Adrenal gland (tissue), 12 donors: Measurements from ENCODE around the gene OSBPL6. TPM values are rescaled to one million over a fixed set of nuclear protein-coding genes. Genes with fewer than 3 reads are reported as not detected.

Experiments used
- DNase-seq, 7 donors: peaks; one replicate each; pipeline ENCODE4 v3.0.0-alpha.2; 2019 to 2020
- H3K27ac ChIP-seq, 5 donors: fragments of 200-600 bp; sonication (generic) in 4 of 5; 1 replicate in 3 of 5; 2 replicates in 2 of 5; pipeline versions ENCODE4 v1.5.1 to v1.8.0; 2016 to 2020; ENCODE audit warnings: mild to moderate bottlenecking in 1 of 5
- H3K27me3 ChIP-seq: fragments of 200-600 bp; 2 replicates; pipeline ENCODE4 v1.8.0; 2021
- H3K36me3 ChIP-seq, 2 donors: fragments of 200-600 bp; replicated peaks in 1 of 2; 1 replicate in 1 of 2; 2 replicates in 1 of 2; pipeline versions ENCODE4 v1.5.1 to v1.8.0; 2018 to 2022
- H3K4me1 ChIP-seq, 2 donors: fragments of 200-600 bp; replicated peaks in 1 of 2; 1 replicate in 1 of 2; 2 replicates in 1 of 2; pipeline versions ENCODE4 v1.5.1 to v1.8.0; 2018 to 2021
- H3K4me3 ChIP-seq, 4 donors: fragments of 200-600 bp; sonication (generic) in 3 of 4; one replicate each; pipeline ENCODE4 v1.5.1; 2016 to 2018
- H3K9me3 ChIP-seq, 3 donors: fragments of 200-600 bp; sonication (generic) in 1 of 3; replicated peaks in 1 of 3; 1 replicate in 2 of 3; 2 replicates in 1 of 3; pipeline versions ENCODE4 v1.5.1 to v1.8.0; 2016 to 2021
- POLR2A ChIP-seq, 2 donors: fragments of 450-650 bp; IDR thresholded peaks; one replicate each; pipeline ENCODE4 v1.6.1; 2017; ENCODE audit warnings: antibody characterized with exemption in 2 of 2, mild to moderate bottlenecking in 2 of 2, moderate library complexity in 1 of 2
- WGBS, 4 donors: extraction: QIAGEN DNeasy Blood & Tissue Kit in 2 of 4; methylation state at CpG; one replicate each; pipeline versions ENCODE4 v1.1.5 to v1.1.7; 2013 to 2017; 5-methylcytosine and 5-hydroxymethylcytosine counted together
- intact Hi-C, 2 donors: fragments of 100-400 bp; cut with DNase I; formaldehyde crosslinking; loops; one replicate each; pipeline versions ENCODE4 v1.14.1 to v1.15.0; 2022 to 2023
- polyA plus RNA-seq, 3 donors: library from polyadenylated mRNA; stranded (reverse); fragments of 200-250 nt in 2 of 3; fragments of 350-450 nt in 1 of 3; fragmentation: Illumina TruSeq in 1 of 3; extraction: RNeasy Lipid Tissue Mini Kit (QIAGEN cat#74804) in 1 of 3; gene quantifications; one replicate each; pipeline ENCODE4 v1.2.3, GENCODE V29; 2013 to 2014
- total RNA-seq, 9 donors: library from RNA; depleted of rRNA in 4 of 9; stranded (reverse); fragments of >200 nt in 4 of 9; fragments of 120-200 nt in 1 of 9; fragmentation: NEBNext Ultra II Directional in 1 of 9; extraction: Animal tissue kit (Norgen Biotek cat#: 25700) in 1 of 9; gene quantifications; one replicate each; pipeline versions ENCODE4 v1.1.0 to v1.2.4, GENCODE V29; 2013 to 2023
- TF ChIP-seq, protein P1 (sequence below), 6 experiments: fragments of 450-650 bp in 4 of 6; fragments of 200-600 bp in 2 of 6; sonication (generic) in 1 of 6; IDR thresholded peaks; 1 replicate in 5 of 6; 2 replicates in 1 of 6; pipeline versions ENCODE4 v1.5.1 to v1.8.0; 2016 to 2021; ENCODE audit warnings: antibody characterized with exemption in 6 of 6, mild to moderate bottlenecking in 2 of 6, moderate library complexity in 1 of 6
- donor health status: healthy with polysubstance abuse.
- donor health status: Bipolar disorder and iron deficiency.
- donor health status: DM: yes; HTN: yes; CAD: no.
- donor health status: DM: no; HTN: no; CAD: no.
- donor health status: DM: no; HTN: no; CAD: no.
- donor health status: DM: yes; HTN: yes; CAD: no.

OSBPL6 gene
- total and polyA plus RNA-seq, 12 donors = 0.16 to 12.0 (median 0.98) TPM; not detected in 1

DNA sequence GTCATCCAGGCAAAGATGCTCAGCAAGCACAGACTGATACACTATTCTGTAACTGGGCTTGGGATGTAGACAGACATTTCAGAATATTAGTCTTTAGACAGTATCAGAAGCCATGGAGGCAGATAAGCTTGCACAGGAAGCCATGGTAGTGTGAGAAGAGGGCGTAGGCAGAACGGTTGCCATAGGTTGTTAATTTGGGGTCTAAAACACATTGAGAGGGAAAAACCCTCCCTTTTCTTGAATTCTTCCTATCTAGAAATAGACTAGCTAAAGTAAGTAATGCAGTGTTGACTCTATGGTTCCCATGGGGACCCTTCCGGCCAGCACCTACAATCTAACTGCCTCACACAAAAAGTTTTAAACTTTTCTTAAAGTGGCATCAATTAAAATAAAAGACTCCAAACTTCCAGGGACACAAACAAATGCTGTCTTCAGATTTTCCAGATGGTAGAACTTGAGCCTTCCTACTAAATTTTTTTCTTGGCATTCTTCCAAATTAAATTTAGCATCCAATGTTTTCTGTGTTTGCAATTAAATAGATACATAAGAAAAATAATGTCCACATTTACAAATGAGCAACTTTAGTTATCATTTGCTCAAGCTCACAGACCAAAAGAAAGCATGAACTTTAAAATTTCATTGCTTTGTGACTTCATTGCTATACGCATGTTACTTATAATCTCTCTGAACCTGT lies 254.8 kb downstream of the OSBPL6 start:
- Histone ChIP-seq H3K9me3 (no peaks in the 10 kb centered on the region), H3K27ac (no peak overlapping the region), H3K4me3 (no peak overlapping the region), H3K4me1 (peaks cover 0 to 27% of the 10 kb centered on the region in 2 donors), H3K36me3 (peaks cover 0 to 29% of the 10 kb centered on the region in 2 donors), H3K27me3 (no peaks in the 10 kb centered on the region)
- DNase-seq = no peak
- 66 to 93% (median 87%) methylated on average over 4 of the region's 4 CpGs for WGBS, 4 donors
- intact Hi-C loops = no loop called here
- TF ChIP-seq, protein P1, sequence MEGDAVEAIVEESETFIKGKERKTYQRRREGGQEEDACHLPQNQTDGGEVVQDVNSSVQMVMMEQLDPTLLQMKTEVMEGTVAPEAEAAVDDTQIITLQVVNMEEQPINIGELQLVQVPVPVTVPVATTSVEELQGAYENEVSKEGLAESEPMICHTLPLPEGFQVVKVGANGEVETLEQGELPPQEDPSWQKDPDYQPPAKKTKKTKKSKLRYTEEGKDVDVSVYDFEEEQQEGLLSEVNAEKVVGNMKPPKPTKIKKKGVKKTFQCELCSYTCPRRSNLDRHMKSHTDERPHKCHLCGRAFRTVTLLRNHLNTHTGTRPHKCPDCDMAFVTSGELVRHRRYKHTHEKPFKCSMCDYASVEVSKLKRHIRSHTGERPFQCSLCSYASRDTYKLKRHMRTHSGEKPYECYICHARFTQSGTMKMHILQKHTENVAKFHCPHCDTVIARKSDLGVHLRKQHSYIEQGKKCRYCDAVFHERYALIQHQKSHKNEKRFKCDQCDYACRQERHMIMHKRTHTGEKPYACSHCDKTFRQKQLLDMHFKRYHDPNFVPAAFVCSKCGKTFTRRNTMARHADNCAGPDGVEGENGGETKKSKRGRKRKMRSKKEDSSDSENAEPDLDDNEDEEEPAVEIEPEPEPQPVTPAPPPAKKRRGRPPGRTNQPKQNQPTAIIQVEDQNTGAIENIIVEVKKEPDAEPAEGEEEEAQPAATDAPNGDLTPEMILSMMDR (IDR thresholded peaks at IDR 0.05) = no peak
- no peak for TF ChIP-seq POLR2A (IDR thresholded peaks at IDR 0.05)

DNA sequence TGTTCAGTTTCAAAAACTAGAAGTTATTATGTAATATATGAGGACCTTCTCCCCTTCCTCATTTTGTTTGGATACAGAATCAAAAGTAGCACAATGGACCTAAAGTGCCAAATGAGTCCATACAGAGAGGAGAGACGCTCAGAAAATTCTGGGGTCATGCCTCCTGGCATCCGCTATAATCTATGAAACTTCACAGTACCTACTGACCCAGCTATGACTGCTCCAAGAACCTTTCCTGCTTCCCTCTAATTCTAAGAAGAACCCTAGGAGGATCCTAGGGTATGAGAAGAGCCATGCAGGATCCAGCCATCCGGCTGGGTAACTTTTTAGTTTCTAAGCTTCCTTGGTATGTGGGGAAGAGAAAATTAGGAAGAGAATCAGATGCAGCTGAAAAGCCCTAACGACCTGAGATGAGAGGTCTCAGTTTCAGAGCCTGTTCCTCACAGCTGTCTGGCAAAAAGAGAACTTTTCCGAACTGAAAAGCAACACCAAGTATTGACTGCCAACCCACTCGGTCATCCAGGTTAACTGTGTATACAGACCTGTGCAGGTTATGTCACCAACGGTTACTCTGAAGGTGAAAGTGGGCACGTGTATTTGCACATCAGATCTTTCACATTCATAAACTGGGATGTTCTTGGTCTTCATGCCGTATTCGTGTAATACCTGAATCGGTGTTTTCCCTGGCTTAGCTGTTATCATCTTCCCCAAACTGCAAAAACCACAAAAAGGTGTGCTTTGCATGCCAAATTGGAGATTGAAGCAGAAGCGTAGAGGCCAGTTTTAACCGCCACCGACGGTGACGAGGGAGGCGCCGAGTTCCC lies 255.6 kb downstream of the OSBPL6 start:
- TF ChIP-seq, protein P1 (IDR thresholded peaks at IDR 0.05) = no peak
- TF ChIP-seq POLR2A (IDR thresholded peaks at IDR 0.05) = no peak

DNA sequence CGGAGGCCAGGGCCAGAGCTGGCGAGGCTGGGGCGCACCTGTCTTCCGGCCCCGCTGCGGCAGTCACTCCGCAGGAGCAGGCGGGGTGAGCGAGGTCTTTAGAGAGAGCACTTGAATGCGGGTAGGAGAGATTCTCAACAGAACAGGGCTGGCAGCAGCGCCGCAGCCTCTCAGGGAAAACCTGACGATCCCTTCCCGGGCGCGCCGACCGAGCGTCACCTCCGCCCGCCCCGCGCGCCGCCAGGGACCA lies 256.1 kb downstream of the OSBPL6 start:
- peak in 2 of 7 donors; percentile 75 for DNase-seq
- intact Hi-C loops = no loop called here

More for the DNA sequence above, 255.6 kb downstream of the OSBPL6 start:
- no peaks in the 10 kb centered on the region for H3K27me3 ChIP-seq
- DNase-seq = no peak
- H3K27ac ChIP-seq = peak overlapping the region in 4 of 5 donors; percentile 90 to 98 (median 96)
- H3K36me3 ChIP-seq = peaks cover 0 to 21% of the 10 kb centered on the region in 2 donors
- H3K4me3 ChIP-seq = peak overlapping the region; percentile 47 to 81 (median 67)
- WGBS, 4 donors = 7 to 13% (median 7%) methylated on average over 15 to 18 of the region's 18 CpGs
- intact Hi-C loops = no loop called here
- H3K4me1 ChIP-seq = peaks cover 0 to 27% of the 10 kb centered on the region in 2 donors
- H3K9me3 ChIP-seq = no peaks in the 10 kb centered on the region

More for the DNA sequence above, 256.1 kb downstream of the OSBPL6 start:
- H3K4me1 ChIP-seq = peaks cover 0 to 27% of the 10 kb centered on the region in 2 donors
- no peaks in the 10 kb centered on the region for H3K27me3 ChIP-seq
- H3K4me3 ChIP-seq = peak overlapping the region; percentile 47 to 81 (median 67)
- TF ChIP-seq POLR2A (IDR thresholded peaks at IDR 0.05) = no peak
- TF ChIP-seq, protein P1 (IDR thresholded peaks at IDR 0.05) = no peak
- 0% methylated on average over 6 to 25 of the region's 25 CpGs for WGBS, 4 donors
- peaks cover 0 to 16% of the 10 kb centered on the region in 2 donors for H3K36me3 ChIP-seq
- H3K9me3 ChIP-seq = no peaks in the 10 kb centered on the region
- H3K27ac ChIP-seq = peak overlapping the region; percentile 74 to 98 (median 96)
